Non-pigmented ciliary epithelial cell (primary cell): Measurements from ENCODE around the gene ADIPOR2.

Experiments used
- DNase-seq: peaks from one replicate; pipeline ENCODE4 v3.0.0-alpha.2; 2010; ENCODE audit warnings: low read depth

The ADIPOR2 gene, protein sequence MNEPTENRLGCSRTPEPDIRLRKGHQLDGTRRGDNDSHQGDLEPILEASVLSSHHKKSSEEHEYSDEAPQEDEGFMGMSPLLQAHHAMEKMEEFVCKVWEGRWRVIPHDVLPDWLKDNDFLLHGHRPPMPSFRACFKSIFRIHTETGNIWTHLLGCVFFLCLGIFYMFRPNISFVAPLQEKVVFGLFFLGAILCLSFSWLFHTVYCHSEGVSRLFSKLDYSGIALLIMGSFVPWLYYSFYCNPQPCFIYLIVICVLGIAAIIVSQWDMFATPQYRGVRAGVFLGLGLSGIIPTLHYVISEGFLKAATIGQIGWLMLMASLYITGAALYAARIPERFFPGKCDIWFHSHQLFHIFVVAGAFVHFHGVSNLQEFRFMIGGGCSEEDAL

DNA sequence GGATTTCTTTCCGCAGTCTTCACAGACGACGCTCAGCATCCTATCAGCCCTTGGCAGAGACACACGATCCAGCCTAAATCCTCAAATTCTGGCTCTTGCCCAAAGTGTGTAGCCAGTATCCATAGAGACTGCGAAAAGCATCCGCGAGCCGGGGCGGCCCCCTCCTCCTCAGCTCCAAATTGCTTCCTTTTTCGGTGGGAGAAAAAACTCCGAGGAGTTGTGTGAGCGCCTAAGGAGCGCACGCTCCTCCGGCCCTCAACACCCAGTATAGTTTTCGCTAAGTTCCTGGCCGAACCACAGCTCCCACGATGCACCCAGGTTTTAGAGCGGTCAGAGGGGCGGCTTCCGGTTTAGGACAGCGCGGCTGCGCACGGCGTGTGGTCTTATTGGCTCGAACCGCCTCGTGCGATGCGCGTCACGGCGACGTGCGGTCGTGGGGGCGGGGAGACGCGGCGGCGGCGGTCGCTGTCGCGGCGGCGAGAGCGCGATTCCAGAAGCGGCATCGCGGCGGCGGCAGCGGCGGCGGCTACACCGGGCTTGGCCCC is at the start of gene ADIPOR2:
ADIPOR2 (plus strand) TSS at position 493 of the 545 bp plus-strand sequence. CDS start 63,274 bp downstream, outside the sequence.
- DNase-seq, result peak; percentile 84

DNA sequence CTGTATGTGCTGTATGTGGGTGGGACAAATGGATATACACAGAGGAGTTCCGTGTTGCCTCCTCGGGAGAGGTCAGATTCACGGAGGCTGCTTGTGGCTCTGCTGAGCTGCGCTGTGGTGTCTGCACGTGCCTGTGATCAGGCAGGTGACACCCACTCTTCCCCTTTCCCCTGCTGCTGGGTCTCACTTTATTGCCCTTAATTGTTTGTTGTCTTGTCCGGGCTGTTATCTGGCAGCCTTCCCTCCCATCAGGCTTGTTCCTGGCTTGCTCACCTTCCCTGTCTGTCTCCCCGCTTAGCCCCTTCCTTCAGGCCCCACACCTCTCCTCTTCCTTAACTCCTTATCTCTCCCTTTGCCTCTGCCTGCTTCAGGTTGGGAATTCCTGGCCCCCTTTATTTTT is 48.4 kb upstream of the ADIPOR2 start:
- no peak for DNase-seq

DNA sequence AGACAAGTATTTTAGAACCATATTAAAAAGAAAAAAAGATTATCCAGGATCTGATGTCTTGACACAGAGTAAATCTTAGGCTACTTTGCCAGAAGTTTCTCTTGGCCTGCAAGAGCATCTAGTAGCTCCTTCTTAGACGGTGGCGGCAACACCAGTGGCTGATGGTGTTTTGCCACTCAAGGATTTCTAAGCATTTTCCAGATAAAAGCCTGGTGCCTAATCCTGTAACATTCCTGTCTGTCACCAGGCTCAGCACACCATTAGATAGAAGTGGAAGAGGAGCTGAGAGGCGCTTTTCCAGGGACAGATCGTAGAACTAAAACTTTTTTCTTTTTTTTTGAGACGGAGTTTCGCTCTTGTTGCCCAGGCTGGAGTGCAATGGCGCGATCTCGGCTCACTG is 47.8 kb upstream of the ADIPOR2 start:
- no peak for DNase-seq

DNA sequence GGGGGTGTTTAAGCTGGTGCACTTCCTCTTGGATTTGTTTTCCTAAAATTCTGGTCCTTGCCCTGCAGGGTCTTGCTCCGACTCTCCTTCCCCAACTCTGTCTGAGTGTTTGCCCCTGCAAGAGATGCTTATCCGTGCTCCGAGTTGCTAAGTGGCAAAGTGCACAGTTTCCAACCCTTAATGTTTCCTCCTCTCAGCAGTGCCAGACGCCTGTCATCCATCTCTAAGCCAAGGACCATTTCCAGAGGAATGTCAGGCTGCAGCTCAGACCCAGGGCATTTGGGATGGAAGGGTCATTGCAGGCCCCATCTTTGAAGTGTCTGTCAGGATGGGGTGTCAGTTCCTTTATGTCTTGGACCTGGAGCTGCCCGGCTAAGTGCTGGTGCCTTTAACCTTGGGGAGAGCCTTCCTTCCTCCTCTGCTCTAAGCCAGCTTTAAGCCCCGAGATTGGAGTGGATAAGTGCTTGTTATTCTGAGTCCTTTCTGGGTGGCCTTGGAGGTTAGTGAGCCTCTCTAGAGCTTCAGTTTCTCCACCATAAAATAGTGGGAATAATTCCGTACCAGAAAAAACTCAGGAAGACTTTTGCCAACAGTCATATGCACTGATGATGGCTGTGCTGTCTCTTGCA is 46.9 kb upstream of the ADIPOR2 start:
- no peak for DNase-seq

DNA sequence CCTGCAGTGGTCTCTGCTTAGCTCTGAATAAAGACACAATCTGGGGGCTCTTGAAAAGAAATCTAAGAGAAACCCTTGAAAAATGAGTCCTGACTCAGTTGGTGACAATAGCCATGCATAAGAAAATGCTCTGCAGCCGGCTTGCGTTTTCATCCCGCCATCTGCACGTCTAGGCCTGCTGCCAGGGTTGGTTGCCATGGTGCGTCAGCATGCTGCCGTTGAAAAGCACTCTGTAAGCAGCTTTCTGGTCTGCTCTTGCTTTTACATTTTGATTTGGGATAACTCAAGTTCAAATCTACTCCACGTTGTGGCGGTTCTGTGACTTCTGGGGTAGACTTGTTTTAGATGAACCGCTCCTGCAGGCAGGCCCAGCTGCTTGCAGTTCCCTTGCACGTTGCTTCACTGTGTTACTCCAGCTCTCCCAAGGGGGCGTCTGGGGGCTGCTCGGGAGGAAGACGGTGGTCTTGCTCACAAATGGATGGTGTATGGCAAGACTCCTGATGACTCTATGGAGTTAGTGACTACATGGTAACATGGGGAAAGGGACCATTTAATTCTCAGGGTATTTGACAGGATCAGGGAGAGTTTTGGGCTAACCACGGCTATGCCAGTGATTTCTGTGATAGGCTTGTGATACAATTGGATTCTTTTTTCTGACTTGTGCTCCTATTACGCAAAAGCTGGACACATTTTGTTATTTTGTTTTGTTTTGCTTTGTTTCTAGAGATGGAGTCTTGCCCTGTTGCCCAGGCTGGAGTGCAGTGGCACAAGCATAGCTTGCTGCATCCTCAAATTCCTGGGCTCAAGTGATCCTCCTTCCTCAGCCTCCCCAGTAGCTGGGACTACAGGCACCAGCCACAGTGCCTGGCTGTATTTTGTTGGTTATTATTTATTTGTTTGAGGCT is 46.1 kb upstream of the ADIPOR2 start:
- DNase-seq, result no peak

DNA sequence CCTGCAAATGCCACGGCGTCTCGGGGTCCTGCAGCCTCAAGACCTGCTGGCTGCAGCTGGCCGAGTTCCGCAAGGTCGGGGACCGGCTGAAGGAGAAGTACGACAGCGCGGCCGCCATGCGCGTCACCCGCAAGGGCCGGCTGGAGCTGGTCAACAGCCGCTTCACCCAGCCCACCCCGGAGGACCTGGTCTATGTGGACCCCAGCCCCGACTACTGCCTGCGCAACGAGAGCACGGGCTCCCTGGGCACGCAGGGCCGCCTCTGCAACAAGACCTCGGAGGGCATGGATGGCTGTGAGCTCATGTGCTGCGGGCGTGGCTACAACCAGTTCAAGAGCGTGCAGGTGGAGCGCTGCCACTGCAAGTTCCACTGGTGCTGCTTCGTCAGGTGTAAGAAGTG is 45.1 kb upstream of the ADIPOR2 start:
- DNase-seq, result no peak

DNA sequence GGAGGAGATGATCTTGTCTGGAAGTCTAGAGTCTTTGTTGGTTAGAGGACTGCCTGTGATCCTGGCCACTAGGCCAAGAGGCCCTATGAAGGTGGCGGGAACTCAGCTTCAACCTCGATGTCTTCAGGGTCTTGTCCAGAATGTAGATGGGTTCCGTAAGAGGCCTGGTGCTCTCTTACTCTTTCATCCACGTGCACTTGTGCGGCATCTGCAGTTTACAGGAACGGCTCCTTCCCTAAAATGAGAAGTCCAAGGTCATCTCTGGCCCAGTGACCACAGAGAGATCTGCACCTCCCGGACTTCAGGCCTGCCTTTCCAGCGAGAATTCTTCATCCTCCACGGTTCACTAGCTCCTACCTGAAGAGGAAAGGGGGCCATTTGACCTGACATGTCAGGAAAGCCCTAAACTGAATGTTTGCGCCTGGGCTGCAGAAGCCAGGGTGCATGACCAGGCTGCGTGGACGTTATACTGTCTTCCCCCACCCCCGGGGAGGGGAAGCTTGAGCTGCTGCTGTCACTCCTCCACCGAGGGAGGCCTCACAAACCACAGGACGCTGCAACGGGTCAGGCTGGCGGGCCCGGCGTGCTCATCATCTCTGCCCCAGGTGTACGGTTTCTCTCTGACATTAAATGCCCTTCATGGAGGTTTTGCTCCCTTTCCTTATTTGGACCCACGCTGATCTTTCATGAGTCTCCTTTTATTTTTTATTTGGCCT is 44.1 kb upstream of the ADIPOR2 start:
- no peak for DNase-seq

DNA sequence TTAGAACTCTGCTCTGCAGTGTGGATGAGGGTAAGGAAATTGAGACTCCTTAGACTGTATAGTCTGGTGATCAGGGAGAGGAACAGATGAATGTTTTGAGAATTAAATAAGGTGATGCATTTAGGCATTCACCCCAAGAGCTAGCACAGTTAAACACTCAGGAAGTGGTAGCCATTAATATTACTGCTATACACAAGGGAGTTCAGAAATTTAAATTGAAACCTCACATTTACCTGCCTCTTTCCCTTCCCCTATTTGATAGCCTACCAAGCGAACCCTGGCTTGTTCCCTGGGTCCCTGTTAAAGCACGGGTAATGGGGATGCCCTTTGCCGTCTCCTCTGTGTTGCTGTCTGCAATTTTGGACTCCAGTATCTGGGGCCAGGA is 43.6 kb upstream of the ADIPOR2 start:
- no peak for DNase-seq

DNA sequence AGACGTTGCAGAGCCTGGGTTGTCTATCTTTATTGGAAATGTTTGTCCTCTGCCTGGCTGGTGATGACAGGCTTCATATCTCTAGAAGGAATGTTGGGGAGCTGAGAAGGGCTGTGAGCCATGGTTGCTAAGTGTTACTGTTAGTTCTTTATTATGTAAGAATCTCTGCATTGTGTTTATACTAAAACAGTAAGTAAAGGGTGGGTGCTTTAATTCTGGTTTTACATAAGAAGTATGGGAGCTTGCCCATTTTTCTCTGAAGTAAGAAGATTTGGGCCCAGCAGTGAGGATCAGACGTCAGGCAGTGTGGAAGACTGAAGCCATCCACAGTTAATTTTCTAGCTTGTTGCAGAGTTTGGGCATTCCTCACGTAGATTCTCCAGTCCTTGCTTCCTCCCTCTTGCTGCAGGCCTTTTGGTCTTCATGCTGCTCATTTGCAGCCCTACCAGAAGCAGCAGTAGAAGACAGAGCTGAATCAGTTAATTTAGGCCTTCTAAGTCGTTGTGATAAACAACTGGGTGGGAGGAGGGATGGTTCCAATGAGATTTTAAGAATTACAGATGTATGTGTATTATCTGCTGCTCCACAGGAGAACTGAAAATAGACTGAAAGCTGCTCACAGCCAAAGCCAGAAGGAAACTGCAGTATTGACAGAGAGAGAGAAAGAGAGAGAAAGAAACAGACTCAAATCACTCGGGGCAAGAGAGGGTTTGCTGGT is 40.5 kb upstream of the ADIPOR2 start:
- no peak for DNase-seq

DNA sequence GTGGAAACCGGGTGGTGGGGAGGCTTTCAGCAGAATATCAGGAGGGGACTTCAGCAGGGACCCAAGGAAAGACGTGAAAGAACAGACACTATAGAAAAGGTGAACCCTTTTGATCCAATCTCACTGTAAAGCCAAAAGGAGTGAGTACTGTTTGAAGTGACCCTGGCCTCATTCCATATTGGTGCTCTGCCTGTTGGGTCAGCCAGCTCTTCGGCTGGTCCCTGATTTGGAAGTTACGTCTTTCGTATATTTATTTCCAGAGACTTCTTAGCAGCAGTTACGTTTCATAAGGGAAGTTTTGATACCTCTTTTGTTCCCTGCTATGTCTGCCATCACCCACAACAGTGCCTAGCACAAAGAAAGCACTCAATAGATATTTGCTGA is 39.9 kb upstream of the ADIPOR2 start:
- DNase-seq, result no peak

DNA sequence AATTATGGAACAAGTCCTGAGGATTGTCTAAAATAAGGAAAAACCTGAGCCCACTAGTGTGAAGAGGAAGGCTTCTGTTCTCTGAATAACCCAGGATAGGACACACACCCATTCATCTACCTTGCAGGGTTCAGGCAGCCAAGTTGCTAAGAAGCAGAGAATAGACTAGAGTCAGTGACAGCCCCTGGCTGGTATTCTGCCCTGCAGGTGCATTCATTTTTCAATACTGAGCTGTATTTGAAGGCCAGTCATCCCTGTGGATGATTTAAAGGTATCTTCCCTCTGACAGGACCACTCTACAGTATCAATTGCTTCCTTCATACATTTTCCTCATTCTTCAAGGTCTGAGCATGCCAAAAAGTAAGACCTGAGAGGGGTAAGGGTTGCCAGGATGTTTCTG is 38.9 kb upstream of the ADIPOR2 start:
- no peak for DNase-seq

DNA sequence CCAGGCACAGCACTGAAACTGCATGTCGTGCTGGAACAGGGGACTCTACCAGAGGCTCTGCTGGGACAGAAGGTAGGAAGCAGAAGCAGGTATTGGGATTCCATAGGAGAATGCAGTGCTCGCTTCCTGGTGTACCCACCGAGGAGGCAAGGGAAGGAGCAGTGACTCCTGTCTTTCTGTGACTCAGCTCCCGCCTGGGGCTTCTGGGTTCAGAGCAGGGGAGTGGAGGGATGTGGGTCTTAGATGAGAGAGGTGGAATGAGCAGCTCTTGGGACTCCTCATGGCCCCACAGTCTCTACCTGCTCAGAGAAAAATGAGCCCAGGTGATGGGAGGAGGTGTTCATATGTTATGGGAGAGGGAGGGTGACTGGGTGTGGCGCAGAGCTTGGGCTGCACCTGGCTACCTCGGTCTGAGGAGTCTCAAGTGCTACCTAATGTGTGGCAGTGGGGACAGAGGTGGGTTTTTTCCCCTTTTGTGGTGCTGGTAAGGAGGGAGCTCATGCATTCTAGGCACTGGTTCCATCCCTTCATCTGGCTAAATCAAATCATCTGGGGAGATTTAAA is 35.6 kb upstream of the ADIPOR2 start:
- DNase-seq, result no peak

DNA sequence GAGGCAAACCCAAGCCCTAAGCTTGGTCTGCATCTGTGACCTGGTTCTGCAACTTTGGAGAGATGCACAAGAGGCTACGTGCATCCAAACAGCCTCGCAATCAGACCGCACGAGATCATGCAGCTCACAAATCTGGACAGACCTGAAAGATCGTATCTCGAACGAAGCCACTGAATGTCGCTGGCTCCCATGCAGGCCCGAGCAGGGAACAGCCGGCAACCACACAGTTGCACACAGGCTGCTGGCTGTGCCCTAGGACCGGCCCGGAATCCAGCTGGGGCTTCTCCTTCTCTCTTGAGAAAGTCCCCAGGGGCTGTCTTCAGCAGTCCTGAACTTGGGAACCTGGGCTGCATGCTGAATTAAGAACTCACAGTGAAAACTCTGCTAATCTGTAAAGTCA is 34.0 kb upstream of the ADIPOR2 start:
- DNase-seq, result no peak

DNA sequence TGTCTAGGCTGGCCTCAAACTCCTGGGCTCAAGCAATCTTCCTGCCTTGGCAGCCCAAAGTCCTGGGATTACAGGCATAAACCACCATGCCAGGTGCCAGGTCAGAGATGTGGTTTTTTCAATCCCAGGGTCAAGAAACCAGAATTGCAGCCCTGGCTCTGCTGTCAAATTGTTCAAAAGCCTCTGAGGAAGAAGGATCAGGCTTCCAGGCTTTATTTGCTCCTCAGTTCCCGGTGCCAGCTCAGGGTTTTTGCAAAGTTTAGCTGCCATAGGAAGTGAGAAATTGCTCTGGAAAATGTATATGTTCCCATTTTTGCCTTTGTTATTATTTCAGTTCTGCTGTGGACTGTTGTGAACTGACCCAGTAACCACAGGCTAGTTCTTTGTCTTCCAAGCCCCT is 33.2 kb upstream of the ADIPOR2 start:
- no peak for DNase-seq

DNA sequence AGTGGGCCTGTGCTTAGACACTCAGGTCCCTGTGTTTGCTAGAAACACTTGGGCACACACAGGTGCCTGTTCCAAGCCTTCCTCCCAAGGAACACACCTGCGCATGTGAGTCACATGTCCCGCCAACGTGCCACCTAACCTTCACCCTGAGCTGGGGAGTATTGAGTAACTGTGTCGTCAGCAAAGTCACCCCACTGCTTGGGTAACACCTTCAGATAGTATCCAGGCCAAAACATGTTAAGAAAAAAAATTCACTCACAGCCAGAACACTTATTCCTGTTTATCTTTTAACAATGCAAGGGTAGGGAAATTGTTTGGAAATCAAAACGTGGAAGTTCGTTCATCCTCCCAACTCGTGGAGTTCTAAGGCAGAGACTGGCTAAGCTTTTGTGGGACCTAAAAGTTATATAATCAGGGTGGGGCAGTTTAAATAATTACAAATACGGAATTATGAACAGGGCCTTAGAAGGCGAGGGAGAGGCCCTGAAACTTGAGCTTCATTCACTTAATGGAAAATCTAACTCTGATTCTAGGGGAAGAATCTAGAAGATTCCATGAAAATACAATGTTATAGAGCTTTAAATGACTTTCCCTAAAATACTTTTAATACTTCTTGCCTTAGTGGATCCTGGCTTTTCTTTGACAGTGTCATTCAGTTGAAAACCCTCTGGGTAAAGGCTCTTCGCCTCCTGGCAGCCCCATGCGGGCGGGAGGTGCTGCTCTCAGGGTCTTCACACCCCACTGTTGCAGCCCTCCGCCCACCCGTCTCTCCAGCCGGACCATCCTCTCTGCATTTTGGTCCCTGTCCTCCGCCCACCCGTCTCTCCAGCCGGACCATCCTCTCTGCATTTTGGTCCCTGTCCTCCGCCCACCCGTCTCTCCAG is 30.3 kb upstream of the ADIPOR2 start:
- no peak for DNase-seq

DNA sequence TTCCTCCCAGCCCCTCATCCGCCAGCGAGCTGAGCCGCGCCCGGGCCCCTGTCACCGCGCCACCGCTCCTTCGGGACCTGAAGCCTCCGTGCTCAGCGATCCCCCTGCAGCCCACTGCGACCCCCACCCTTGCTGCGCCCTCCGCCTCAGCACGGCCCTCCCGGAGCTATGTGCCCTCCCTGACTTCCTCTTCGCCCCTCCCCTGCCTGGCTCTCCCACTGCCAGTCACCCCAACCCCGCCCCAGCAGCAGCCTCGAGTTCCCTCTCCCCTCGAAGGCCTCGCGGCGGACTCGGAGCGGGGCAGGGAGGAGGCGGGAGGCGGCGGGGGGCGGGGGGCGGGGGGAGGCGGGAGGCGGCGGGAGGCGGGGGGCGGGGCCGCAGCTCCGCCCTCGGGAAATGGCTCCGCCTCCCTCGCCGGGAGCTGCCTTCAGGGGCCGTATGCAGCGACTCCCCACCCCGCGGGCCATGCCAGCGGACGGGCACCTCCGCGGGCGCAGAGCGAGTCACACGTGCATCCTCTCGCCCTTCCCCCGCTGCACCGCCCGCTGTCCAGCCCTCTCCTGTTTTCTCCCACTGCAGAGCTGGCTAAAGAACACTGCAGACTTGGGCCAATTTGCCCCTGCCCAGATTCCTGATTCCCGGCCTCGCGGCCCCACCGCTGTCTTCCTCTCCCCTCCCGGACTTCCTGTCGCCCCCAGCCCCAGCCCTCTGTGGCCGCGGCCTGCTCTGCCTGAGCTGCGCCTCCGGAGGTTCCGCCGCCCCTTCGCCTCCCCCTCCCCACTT is 29.1 kb upstream of the ADIPOR2 start:
- DNase-seq, result peak; percentile 35

DNA sequence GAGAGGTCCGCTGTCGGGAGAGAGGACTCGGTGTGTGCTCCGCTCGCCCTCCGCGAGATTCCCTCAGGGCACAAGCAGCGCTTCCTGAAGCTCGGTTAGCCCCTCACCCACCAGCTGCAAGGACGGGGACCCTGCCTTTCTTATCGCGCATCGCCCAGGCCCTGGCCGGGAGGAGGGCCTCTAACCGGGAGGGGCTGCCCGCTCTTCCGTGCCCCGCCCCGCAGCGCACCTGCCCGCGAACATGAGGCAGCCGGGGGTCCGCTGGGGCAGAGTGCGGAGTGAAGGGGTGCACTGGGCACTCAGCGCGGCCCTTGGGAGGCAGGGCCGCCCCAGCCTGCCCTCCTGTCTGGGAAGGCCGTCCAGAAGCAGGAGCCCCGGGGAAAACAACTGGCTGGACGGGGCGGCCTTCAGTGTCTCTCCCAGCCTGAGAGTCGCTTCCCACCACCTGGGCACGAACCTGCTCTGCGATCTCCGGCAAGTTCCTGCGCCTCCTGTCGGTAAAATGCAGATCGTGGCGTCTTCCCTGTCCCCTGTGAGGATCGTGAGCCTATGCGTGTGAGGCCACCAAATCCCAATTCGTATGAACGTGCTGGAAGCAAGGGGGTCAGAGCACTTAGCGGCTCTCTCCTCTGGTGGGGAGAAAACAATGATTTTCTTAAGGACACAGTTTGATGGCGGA is 28.0 kb upstream of the ADIPOR2 start:
- DNase-seq, result no peak

DNA sequence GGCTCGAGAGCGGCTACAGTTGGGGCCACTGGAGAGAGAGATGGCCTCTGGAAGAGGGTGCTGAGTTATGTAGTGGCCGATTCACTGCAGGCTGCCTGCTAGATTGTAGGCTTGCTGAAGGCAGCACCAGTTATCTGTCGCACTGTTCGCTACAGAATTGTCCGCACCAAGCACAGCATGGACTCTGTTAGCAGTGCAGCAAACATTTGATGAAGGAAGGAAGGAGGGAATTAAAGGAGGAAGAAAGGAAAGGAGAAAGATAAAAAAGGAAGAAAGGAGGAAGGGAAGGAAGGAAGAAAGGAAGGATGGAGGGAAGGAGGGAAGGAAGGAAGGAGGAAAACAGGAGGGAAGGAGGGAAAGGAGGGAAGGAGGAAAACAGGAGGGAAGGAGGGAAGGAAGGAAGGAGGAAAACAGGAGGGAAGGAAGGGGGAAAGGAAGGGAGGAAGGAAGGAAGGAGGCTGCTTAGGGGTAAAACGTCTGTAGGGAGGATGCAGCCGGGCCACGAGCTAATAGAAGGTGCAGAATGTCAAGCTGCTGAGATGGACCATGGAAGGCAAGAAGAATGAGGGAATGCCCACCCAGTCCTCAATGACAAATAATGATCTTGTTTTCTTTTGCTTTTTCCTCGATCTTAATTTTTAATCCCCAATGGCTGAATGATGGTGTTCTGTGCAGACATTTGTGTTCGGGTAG is 27.3 kb upstream of the ADIPOR2 start:
- no peak for DNase-seq
